Gastroesophageal sphincter (tissue), 3 donors: Measurements from ENCODE around the gene CTNNA3.

Experiments used
- CTCF ChIP-seq, 4 experiments: fragments of 200-600 bp in 2 of 4; fragments of 450-650 bp in 2 of 4; sonication (generic) in 1 of 4; IDR thresholded peaks; one replicate each; pipeline ENCODE4 v1.5.1; 2017 to 2019; ENCODE audit warnings: antibody characterized with exemption in 4 of 4, mild to moderate bottlenecking in 2 of 4, moderate library complexity in 2 of 4
- EP300 ChIP-seq: sonication (generic); formaldehyde crosslinking; IDR thresholded peaks from one replicate; pipeline ENCODE4 v1.6.1; 2017; ENCODE audit warnings: antibody characterized with exemption, mild to moderate bottlenecking
- POLR2A ChIP-seq, 2 donors: fragments of 450-650 bp; IDR thresholded peaks; one replicate each; pipeline ENCODE4 v1.6.1; 2017; ENCODE audit warnings: antibody characterized with exemption in 2 of 2, mild to moderate bottlenecking in 2 of 2, moderate library complexity in 1 of 2

- TF ChIP-seq CTCF (IDR thresholded peaks at IDR 0.05) = no peak
- TF ChIP-seq EP300 = no peak
- no peak for TF ChIP-seq POLR2A (IDR thresholded peaks at IDR 0.05)
These were observed 900.1 kb downstream of the CTNNA3 start for GRCh38 chr10:66795866-66796265.
